ENCODE results near the gene CDKN3.
"Not testable (repeated sequence)": the region's sequence is repeated elsewhere in the genome, so short reads cannot be mapped to it uniquely, and the experiment has no call there.

Gene CDKN3

DNA sequence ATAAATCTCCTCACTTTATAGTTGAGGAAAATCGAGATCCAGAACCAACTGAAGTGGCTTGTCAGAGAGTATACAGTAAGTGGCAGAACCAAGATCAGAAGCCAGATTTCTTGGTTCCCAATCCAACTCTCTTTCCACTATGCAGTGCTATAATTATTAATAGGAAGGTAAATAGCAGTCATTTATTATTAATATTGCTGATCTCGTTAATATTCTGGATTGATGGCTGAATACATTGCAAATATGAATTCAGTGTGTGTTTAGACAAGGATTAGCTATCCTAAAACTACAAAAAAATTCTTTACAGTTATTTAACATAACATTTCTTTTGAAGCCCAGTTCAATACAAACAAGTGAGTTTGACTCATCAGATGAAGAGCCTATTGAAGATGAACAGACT is 2.8 kb downstream of the CDKN3 start:
- TF ChIP-seq, protein P1, sequence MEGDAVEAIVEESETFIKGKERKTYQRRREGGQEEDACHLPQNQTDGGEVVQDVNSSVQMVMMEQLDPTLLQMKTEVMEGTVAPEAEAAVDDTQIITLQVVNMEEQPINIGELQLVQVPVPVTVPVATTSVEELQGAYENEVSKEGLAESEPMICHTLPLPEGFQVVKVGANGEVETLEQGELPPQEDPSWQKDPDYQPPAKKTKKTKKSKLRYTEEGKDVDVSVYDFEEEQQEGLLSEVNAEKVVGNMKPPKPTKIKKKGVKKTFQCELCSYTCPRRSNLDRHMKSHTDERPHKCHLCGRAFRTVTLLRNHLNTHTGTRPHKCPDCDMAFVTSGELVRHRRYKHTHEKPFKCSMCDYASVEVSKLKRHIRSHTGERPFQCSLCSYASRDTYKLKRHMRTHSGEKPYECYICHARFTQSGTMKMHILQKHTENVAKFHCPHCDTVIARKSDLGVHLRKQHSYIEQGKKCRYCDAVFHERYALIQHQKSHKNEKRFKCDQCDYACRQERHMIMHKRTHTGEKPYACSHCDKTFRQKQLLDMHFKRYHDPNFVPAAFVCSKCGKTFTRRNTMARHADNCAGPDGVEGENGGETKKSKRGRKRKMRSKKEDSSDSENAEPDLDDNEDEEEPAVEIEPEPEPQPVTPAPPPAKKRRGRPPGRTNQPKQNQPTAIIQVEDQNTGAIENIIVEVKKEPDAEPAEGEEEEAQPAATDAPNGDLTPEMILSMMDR (IDR thresholded peaks at IDR 0.05; ENCODE audit: insufficient read depth, missing control alignments), result no peak
- FAIRE-seq (no peak), DNase-seq (ENCODE audit: insufficient read length, low spot score) (no peak)

DNA sequence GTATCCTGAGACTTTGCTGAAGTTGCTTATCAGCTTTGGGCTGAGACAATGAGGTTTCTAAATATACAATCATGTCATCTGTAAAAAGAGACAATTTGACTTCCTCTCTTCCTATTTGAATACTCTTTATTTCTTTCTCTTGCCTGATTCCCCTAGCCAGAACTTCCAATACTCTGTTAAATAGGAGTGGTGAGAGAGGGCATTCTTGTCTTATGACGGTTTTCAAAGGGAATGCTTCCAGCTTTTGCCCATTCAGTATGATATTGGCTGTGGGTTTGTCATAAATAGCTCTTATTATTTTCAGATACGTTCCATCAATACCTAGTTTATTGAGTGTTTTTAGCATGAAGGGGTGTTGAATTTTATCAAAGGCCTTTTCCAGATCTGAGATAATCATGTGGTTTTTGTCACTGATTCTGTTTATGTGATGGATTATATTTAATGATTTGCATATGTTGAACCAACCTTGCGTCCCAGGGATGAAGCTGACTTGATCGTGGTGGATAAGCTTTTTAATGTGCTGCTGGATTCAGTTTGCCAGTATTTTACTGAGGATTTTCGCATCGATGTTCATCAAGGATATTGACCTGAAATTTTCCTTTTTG is 6.7 kb downstream of the CDKN3 start:
- not testable (repeated sequence) for FAIRE-seq; DNase-seq (ENCODE audit: insufficient read length, low spot score)

DNA sequence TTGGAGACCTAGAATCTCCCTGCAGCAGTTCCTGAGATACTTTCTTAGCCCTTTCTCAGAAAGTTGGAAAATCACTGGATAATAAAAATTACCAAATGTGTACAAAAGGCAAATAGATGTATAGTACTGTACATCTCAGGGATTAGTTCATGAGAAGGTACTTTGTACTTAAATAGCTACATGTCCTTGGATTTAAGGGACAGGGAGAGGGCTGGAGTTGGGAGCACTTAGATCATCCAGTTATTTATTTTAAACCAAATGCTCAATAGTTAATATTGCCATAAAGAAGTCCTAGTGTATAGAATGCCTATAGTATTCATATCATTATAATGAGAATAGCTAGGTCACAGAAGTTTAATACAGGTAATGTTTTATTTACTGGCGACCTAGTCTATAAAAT is 13.4 kb downstream of the CDKN3 start:
- DNase-seq (ENCODE audit: insufficient read length, low spot score), result no peak
- FAIRE-seq, result no peak
- TF ChIP-seq, protein P1 (IDR thresholded peaks at IDR 0.05; ENCODE audit: insufficient read depth, missing control alignments), result no peak

DNA sequence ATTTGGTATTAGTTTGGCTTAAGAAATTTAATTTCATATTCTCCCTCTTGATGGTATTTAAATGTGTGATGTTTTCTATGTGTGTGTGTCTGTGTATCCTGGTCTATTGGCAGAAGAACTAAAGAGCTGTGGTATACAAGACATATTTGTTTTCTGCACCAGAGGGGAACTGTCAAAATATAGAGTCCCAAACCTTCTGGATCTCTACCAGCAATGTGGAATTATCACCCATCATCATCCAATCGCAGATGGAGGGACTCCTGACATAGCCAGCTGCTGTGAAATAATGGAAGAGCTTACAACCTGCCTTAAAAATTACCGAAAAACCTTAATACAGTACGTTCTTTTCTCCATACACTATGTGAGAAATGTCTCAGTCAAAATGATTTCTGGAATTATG is 14.6 kb downstream of the CDKN3 start:
- TF ChIP-seq, protein P1 (IDR thresholded peaks at IDR 0.05; ENCODE audit: insufficient read depth, missing control alignments), result no peak
- DNase-seq (ENCODE audit: insufficient read length, low spot score), result no peak
- FAIRE-seq, result no peak

DNA sequence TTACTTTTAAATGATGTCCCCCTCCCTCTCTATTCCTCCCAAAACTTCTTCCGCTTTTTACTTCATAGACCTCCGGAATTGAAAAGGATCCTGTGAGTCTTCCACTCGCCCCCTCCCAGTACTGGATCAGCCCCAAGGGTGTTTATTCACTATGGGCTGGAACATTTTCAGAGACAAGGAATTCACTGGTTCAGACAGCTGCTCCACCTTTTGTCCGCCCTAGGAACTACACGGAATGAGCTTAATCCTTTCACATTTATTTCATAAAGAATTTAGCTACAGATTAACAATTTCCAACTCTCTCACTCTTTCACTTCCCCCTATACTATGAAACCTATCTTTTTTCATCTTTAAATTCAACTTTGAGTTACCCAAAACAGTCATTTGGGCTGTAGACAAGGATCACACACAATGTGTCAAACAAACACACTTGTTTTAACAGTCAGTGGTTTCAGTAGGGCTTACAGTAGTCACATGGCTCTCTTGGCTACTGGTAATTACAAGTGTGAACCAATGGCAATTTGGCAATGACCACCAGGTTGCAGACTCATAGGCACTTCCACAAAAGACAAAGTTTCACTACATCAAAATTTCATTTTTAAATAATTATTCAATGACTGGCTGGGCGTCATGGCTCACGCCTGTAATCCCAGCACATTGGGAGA is 23.8 kb downstream of the CDKN3 start:
- FAIRE-seq, result peak; percentile 69
- DNase-seq (ENCODE audit: insufficient read length, low spot score), result no peak
- TF ChIP-seq, protein P1 (IDR thresholded peaks at IDR 0.05; ENCODE audit: insufficient read depth, missing control alignments), result peak; percentile 43

DNA sequence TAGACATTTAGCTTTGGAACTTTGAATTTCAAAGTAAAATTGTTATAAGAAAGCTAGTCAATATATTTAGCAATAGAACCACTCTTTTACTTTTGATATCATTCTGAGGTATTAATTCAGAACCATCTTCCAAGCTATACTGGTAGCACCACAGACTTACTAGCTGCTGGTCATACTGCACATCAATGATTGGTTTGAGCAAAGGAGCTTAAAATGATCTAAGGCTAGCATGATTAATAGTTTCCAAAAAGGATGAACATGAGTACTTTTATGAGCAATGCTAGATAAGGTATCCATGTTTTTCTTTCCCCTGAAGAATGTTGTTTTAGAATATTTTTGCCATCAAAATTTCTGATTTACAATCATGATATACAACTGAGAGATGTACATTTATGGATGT is 27.2 kb downstream of the CDKN3 start:
- no peak for DNase-seq (ENCODE audit: insufficient read length, low spot score)
- peak; percentile 55 for FAIRE-seq
- TF ChIP-seq, protein P1 (IDR thresholded peaks at IDR 0.05; ENCODE audit: insufficient read depth, missing control alignments), result no peak

DNA sequence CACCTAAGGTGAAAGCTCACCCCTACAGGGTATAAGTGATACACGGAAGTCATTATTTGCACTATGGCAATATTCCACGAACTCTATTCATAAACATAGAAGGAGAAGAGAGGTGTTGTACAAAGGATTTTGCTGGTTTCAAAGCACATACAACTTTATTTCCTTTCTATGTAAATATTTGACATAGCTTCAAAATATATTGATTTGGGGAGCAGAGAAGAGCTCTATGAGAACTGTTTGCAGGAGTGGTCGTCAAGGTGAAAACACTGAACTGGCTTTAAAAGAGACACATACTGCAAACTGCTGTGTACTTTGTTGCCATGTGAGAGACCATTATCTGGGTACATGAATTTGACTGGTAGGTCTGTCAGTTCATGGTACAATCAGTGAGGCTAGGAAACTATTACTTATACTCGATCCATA is 27.7 kb downstream of the CDKN3 start:
- no peak for DNase-seq (ENCODE audit: insufficient read length, low spot score)
- TF ChIP-seq, protein P1 (IDR thresholded peaks at IDR 0.05; ENCODE audit: insufficient read depth, missing control alignments), result no peak
- FAIRE-seq, result no peak
